MV-4-11 (cell line): ENCODE results near the gene NELFE.

Experiments
- DNase-seq: peaks from one replicate; lab custom pipeline; 2025; lab: John Stamatoyannopoulos, UW

Gene NELFE

GRCh38 chr6:31972709-31973350, 14.1 kb upstream of the NELFE start:
- DNase-seq, result no peak

DNA sequence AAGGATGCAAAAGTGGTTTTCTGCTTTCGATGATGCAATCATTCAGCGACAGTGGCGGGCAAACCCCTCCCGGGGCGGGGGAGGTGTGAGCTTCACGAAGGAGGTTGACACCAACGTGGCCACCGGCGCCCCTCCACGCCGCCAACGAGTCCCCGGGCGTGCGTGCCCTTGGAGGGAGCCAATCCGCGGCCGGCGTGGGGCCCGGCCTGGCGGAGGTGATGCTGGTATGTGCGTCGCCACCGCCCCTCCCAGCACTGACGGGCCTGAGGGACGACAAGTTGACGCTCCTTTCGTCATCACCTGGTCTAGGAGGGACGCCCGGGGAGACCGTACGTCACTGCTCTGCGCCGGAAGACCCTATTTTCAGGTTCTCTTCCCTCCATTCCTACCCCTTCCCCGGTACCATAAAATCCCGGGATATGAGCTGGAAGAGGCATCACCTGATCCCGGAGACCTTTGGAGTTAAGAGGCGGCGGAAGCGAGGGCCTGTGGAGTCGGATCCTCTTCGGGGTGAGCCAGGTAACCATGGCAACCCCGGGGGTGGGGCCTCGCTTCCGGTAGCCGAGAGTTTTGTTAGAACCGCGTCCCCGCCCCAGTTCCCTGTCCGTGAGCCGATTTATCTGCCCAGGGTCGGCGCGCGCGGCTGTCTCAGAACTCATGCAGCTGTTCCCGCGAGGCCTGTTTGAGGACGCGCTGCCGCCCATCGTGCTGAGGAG, 13.4 kb upstream of the NELFE start, which contains the start of gene DXO:
Gene DXO, minus strand, starts transcription at position 146 of the 716 bp plus-strand sequence. CDS start 463 bp downstream, outside the sequence.
- peak; percentile 97 for DNase-seq

DNA sequence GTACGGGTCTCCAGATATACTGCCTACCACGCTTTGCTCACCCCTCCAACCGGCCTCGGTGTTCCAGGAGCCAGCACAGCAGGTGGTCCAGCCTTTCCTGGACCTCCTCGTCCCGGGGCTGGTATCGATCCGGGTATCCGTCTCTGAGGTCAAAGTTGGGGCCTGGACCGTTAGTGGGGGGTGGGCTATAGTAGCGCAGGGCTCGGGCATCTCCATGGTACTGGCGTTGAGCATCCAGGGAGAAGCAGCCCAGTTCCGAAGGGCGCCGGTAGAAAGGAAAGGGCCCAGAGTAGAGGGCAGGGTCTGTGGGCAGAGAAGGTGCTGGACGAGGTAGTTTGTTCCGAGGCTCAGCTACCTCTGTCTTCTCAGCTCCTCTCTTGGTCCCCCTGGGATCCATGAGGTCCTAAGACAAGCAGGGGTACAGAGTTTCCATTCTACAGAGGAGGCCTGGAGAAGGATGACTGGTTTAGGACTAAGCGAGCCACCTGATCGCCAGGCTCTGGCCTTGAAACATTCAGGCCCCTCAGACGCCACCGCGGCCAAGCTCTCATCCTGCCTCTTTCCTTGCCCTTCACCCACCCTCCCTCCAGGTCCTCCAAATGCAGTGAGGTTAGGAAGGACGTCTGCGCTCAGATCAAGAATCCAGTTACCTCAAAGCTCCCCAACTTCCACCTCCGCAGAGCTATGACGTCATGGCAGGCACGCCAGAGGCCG, 12.7 kb upstream of the NELFE start:
- no peak for DNase-seq

GRCh38 chr6:31970604-31971271, 12.0 kb upstream of the NELFE start:
- DNase-seq, result no peak

DNA sequence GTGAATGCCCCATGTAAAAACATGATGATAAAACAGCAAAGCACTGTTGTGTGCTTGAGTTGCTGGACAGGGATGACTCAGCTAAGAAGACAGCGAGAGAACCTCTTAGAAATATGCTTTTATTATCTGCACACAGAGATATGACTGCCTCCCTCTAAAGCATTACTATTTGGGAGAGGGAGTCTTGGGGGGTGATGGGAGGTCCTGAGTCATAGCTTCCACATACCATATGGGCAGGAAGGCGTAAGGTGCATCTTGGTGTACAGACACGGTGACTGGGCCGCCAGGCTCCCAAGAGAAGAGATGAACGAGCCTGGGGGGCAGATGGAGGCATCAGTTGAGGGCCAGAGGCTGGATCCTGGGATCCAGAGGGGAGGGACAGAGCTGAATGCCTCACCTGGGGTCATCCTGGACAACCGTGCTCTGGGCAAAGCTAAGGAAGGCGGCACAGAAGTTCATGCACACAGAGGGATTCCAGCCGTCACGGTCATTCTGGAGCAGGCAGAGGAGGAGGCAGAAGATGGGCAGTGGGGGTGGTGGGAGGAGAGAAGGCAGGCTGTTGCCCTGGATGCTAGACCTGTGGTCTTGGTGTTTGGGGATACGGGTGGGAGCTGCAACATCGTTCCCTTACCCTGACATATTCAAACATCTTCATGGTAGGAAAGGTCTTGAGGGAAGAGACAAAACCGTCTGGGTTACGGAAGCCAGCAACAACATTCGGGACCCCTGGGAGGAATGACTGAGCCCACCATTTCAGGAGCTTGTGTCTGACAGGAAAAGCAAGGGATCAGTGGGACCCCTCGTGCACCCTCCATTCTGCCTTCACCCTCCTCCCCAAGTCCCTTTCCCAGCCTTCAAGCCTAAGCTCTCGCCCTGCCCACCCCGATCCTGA, 11.2 kb upstream of the NELFE start:
- no peak for DNase-seq

DNA sequence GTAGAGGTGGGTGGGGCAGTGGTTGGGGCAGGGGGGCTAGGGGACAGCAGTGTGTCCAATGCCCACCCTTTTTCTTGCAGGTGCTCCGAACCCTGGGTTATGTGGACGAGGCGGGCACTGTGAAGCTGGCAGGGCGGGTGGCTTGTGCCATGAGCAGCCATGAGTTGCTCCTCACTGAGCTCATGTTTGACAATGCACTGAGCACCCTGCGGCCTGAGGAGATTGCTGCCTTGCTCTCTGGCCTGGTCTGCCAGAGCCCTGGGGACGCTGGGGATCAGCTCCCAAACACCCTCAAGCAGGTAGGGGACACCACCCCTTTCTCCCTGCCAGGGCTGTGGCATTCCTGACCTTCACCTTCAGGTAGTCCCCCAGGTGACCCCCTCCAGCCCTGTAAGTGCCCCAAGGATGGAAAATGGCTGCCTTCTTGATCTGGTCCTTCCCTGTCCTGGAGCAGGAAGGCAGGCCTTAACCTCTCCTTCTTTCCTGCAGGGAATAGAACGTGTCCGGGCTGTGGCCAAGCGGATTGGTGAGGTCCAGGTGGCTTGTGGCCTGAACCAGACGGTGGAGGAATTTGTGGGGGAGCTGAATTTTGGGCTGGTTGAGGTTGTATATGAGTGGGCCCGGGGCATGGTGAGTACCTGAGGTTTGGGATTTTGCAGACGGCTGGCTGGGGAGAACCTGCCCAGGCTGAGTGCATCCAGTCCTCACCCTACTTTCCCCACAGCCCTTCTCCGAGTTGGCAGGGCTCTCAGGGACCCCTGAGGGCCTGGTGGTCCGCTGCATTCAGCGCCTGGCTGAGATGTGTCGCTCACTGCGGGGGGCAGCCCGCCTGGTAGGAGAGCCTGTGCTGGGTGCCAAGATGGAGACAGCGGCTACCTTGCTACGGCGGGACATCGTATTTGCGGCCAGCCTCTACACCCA, 10.3 kb upstream of the NELFE start:
- DNase-seq, result no peak

DNA sequence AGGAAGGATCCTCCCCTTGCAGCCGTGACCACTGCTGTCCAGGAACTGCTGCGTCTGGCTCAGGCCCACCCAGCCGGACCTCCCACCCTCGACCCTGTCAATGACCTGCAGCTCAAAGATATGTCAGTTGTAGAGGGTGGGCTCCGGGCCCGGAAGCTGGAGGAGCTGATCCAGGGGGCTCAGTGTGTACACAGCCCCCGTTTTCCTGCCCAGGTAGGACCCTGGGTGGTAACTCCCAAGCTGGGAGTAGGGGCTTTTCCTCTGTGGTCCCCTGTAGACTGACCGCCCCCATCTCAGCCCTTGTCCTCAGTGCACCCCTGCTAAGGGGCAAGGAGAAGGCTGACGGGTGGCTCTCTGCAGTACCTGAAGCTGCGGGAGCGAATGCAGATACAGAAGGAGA, 9.6 kb upstream of the NELFE start:
- DNase-seq, result no peak

DNA sequence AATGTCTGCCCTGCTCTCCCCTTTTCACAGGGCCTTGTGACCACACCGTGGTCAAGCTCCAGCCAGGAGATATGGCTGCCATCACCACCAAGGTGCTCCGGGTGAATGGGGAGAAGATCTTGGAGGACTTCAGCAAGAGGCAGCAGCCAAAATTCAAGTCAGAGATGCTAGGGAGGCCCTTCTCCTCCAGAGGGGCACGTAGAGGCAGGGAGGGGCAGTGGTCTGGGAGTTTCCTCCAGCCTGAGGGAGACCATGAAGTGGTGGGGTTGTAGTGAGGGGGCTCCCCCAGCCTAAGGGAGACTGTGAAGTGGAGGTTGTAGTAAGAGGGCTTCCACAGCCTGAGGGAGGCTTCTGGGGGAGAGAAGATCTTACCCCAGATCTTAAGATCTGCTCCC, 9.2 kb upstream of the NELFE start:
- no peak for DNase-seq

DNA sequence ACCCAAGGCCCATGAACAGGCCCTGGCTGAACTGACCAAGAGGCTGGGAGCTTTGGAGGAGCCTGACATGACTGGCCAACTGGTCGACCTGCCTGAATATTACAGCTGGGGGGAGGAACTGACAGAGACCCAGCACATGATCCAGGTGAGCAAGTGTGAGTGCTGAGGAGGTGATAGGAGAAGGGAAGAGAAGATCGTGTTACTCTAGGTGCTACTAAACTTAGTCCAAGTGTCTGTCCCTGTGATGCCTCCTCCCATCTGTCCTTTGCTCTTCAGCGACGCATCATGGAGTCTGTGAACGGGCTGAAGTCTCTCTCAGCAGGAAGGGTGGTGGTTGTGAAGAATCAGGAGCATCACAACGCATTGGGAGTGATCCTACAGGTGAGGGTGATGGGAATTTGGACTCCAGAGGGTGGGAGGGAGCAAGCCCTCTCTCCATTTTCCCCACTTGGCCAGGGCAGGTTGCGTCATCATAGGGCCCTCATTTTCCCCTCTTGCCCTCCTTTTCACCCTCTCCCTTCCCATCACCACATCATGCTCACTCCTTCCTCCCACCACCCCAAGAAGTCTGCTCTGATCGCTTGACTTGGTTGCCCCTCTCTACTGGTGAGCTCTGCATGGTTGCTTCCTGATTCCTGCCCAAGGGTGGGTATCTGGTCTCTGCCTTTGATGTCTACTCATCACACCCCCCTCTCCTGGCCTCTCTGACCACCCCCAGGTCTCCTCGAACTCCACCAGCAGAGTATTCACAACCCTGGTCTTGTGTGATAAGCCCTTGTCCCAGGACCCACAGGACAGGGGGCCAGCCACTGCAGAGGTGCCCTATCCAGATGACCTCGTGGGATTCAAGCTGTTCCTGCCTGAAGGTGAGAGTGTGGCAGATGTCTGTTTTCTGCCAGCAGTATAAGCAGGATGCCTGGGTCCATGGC, 8.5 kb upstream of the NELFE start:
- DNase-seq, result no peak

- DNase-seq, result no peak
Observed at GRCh38 chr6:31966506-31966905, 7.7 kb upstream of the NELFE start.

DNA sequence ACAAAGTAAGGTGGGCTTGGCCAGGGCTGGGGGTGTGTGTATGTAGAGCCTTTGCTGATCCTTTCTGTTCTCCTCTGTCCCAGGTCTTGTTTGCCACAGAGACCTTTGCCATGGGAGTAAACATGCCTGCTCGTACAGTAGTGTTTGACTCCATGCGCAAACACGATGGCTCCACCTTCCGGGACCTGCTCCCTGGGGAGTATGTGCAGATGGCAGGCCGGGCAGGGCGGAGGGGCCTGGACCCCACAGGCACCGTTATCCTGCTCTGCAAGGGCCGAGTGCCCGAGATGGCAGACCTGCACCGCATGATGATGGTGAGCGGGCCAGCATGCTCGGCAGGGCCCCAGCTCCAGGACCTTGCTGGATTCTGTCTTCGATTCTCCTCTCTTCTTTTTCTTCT, 6.9 kb upstream of the NELFE start:
- DNase-seq, result no peak

- DNase-seq, result no peak
Observed at GRCh38 chr6:31963921-31964320, 5.2 kb upstream of the NELFE start.

DNA sequence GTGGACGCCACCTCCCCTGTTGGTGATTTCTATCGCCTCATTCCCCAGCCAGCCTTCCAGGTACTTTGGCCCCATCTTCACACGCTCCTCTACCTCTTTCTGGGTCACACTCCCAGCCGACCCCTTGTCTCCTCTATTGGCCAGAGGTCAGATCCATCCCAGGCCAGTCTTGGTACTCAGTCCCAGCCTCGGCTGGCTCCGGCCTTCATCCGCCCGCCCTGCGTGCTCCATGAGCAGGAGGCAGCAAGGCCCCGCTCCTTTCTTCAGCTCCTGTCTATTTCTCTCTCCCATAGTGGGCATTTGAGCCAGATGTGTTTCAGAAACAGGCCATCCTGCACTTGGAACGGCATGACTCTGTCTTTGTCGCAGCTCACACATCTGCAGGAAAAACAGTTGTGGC, 2.8 kb upstream of the NELFE start:
- no peak for DNase-seq

DNA sequence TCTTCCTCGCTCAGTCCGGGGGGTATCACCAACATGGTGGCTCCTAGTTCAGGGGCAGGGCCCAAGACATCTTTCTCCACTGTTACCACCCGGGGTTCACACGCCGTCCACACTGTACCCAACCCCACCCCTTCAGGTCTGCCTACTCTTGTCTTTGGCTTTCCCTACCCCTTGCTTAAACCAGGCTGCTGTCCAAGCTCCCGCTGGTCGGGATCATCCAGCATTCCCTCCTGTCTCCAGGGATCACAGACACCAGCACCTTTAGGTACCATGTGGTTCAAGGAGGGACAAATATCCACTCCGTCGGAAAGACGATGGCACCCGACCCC, 395 bp downstream of the NELFE start:
- no peak for DNase-seq

DNA sequence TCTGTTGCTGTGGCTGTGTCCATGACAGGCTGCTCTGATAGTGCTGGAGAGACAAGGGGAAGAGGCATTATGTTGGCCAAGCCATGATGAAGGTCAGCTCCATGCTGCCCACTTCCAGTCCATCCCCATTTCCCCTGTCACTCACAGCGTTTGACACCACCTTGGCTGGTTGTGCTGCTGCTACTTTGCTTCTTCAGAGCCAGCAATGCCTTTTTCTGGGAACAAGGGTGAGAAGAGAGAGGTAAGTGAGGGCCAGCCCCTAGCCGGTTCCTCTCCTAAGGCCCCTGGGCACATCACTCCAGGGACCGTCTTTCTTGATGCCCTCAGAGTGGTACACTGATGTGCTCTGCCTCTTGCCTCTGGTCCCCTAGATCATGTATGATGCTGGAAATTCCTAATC, 2.0 kb downstream of the NELFE start:
- no peak for DNase-seq

DNA sequence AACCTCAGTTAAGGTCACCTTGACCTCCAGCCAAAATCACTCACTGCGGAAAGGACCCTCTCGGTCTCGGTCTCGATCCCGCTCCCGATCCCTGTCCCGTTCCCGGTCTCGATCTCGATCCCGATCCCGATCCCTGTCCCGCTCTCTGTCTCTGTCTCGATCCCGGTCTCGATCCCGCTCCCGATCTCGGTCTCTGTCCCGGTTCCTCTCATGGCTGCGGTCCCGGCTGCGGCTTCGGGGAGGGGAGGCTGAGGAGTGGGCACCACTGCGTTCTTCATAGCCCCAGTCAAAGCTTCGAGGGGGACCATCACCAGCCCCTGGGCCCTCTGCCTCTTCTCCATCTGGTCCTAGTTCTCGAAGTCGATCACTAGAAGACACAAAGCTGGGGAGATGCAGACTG, 4.3 kb downstream of the NELFE start:
- DNase-seq, result no peak

GRCh38 chr6:31952890-31953289, 5.9 kb downstream of the NELFE start:
- DNase-seq, result no peak

DNA sequence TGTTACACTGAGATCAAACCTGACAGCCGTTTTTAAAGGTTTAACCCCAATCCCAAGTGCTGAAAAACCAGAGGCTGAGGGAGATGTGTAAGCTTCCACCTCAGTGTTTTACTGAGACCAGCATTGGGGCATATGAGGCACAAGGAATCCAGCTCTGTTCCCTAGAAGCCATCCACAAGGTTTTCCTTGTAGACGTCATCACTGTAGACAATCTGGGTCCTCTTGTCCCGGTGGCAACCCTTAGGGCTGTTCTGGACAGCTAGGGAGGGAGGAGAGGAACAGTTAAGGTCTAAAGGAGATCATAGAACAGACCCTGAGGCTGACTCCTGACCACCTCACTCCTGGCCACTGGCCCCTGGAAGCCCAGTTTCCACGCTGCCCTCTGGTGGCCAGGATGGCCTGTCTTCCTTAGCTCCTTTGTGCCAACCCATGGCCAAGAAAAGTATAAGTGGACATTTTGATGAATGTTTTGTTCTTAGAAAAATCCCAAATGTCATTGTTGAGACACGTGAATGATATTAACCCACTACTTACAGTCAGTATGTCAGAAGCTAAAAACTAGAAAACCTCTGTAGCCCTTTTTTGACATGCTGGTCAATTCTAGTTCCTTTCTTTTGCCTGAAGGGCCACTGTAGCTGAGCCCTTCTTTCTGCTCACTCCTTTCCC, 6.5 kb downstream of the NELFE start:
- peak; percentile 34 for DNase-seq

DNA sequence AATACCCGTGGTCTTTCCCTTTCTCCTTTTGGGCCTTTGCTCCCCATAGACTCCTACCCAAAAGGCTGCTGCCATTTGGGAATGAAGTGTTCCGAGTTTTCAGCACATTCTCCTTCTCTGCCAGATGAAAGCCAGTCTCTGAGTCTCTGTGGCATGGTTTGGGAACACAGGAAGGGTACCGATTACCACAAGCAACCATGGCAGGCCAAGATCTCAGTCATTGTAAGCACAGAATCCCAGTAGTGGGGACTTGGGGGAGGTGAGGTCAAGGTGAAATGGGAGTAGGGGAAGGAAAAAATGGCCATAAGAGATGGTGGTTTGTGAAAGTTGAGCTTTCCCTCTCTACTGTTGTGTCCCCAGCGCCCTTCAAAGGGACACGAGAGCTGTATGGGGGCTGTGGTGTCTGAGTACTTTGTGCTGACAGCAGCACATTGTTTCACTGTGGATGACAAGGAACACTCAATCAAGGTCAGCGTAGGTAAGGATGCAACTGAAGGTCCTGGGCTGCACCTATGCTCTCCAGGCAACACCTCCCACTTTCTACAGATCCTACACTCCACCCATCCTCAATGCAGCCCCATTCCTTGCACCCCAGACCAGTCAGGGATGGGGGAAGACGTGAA, 8.7 kb downstream of the NELFE start:
- DNase-seq, result no peak
